Endothelial cell of umbilical vein (primary cell): ENCODE data around the gene ADD2. TPM values are rescaled to one million over a fixed set of nuclear protein-coding genes. Genes with fewer than 3 reads are reported as not detected.

Source experiments
- BruUV-seq: library from RNA; stranded (reverse); fragments of 400-500 nt; replicated peaks from 2 replicates; lab custom pipeline; 2021; lab: Mats Ljungman, UMichigan
- CTCF ChIA-PET: fragments of 300-600, 350-600 bp; sonication (Branson Sonifier 250); formaldehyde crosslinking; loops from one replicate; lab custom pipeline; 2021; ENCODE audit warnings: antibody characterized with exemption, inconsistent platforms; lab: Charles Lee
- POLR2A ChIA-PET: fragments of 300-600, 350-600 bp; sonication (Branson Sonifier 250); formaldehyde crosslinking; loops from one replicate; lab custom pipeline; 2021; ENCODE audit warnings: antibody characterized with exemption, inconsistent platforms; lab: Charles Lee
- DNase-seq: peaks from one replicate; pipeline ENCODE4 v3.0.0-alpha.2; 2011; ENCODE audit warnings: low read depth, low spot score
- FAIRE-seq: peaks from 2 replicates; lab custom pipeline; 2011; peaks lifted over from hg19 to GRCh38; lab: Jason Lieb, UNC
- H2AFZ ChIP-seq: 2 replicates; pipeline ENCODE4 v1.6.0; 2012; ENCODE audit warnings: low read depth, low read length, control low read depth, inconsistent platforms
- H3K27ac ChIP-seq: 2 replicates; pipeline ENCODE4 v1.5.1; 2011; ENCODE audit warnings: low read depth, mild to moderate bottlenecking, control low read depth, low read length, moderate library complexity; ENCODE audit not compliant: insufficient read depth
- H3K27me3 ChIP-seq, 2 experiments: 2 replicates each; pipeline versions ENCODE4 v1.6.0 to v1.6.1; 2011; ENCODE audit warnings: low read length in 2 of 2, mixed read lengths in 1 of 2; ENCODE audit not compliant: control insufficient read depth in 2 of 2, insufficient read depth in 2 of 2
- H3K36me3 ChIP-seq, 2 experiments: 2 replicates in 1 of 2; 3 replicates in 1 of 2; pipeline ENCODE4 v1.5.1; 2011; ENCODE audit warnings: low read length in 2 of 2, mild to moderate bottlenecking in 1 of 2, moderate library complexity in 1 of 2; ENCODE audit not compliant: control insufficient read depth in 2 of 2, insufficient read depth in 2 of 2; ENCODE audit errors: extremely low read depth in 1 of 2
- H3K4me1 ChIP-seq: 3 replicates; pipeline ENCODE4 v1.5.1; 2011; ENCODE audit warnings: mild to moderate bottlenecking, low read length; ENCODE audit not compliant: control insufficient read depth, insufficient read depth; ENCODE audit errors: extremely low read depth
- H3K4me2 ChIP-seq: 2 replicates; pipeline ENCODE4 v1.6.1; 2011; ENCODE audit warnings: low read length, control low read depth, mixed read lengths; ENCODE audit not compliant: insufficient read depth
- H3K4me3 ChIP-seq, 3 experiments: fragments of 200-600 bp in 1 of 3; sonication (generic), shearing (Covaris generic) in 1 of 3; replicated peaks in 1 of 3; 2 replicates each; pipeline ENCODE4 v1.5.1; 2011 to 2016; ENCODE audit warnings: control low read depth in 3 of 3, low read length in 3 of 3, mild to moderate bottlenecking in 2 of 3, inconsistent platforms in 1 of 3, low read depth in 1 of 3, moderate library complexity in 1 of 3; ENCODE audit not compliant: insufficient read depth in 1 of 3
- H3K79me2 ChIP-seq: 2 replicates; pipeline ENCODE4 v1.6.0; 2012; ENCODE audit warnings: low read length, inconsistent platforms; ENCODE audit not compliant: control insufficient read depth, insufficient read depth
- H3K9ac ChIP-seq: replicated peaks from 2 replicates; pipeline ENCODE3; 2011; ENCODE audit warnings: low read length, control low read depth; ENCODE audit not compliant: insufficient read depth; ENCODE audit errors: extremely low read depth
- H3K9me1 ChIP-seq: replicated peaks from 3 replicates; pipeline ENCODE4 v1.6.0; 2011; ENCODE audit warnings: mild to moderate bottlenecking, low read length; ENCODE audit not compliant: control insufficient read depth, insufficient read depth; ENCODE audit errors: extremely low read depth
- H3K9me3 ChIP-seq: replicated peaks from 2 replicates; pipeline ENCODE4 v1.5.1; 2012; ENCODE audit warnings: low read length, inconsistent platforms; ENCODE audit not compliant: control insufficient read depth, insufficient read depth
- H4K20me1 ChIP-seq: replicated peaks from 2 replicates; pipeline ENCODE3; 2011; ENCODE audit warnings: mild to moderate bottlenecking, low read length; ENCODE audit not compliant: control insufficient read depth, insufficient read depth; ENCODE audit errors: extremely low read depth
- EZH2 ChIP-seq: IDR thresholded peaks from 2 replicates; pipeline ENCODE4 v1.6.1; 2012; ENCODE audit warnings: borderline replicate concordance, low read depth, mild to moderate bottlenecking, moderate library complexity, low read length, inconsistent platforms; ENCODE audit not compliant: severe bottlenecking
- FOS ChIP-seq: IDR thresholded peaks from 2 replicates; pipeline ENCODE4 v1.6.1; 2011; ENCODE audit warnings: mild to moderate bottlenecking, low read length, moderate library complexity, borderline replicate concordance; ENCODE audit not compliant: insufficient read depth
- JUN ChIP-seq: IDR thresholded peaks from 2 replicates; pipeline ENCODE4 v1.6.1; 2011; ENCODE audit warnings: borderline replicate concordance, low read depth; ENCODE audit not compliant: insufficient read length, insufficient read depth
- MYC ChIP-seq: IDR thresholded peaks from one replicate; pipeline ENCODE4 v1.6.1; 2011; ENCODE audit warnings: mild to moderate bottlenecking, low read depth, low read length
- POLR2A ChIP-seq: IDR thresholded peaks from 2 replicates; pipeline ENCODE4 v1.6.1; 2012; ENCODE audit warnings: low read depth, mild to moderate bottlenecking, control low read depth, low read length
- POLR2AphosphoS5 ChIP-seq: IDR thresholded peaks from 2 replicates; pipeline ENCODE4 v1.6.1; 2012; ENCODE audit warnings: low read depth, mild to moderate bottlenecking, control low read depth, low read length, moderate library complexity; ENCODE audit not compliant: insufficient read depth
- dilution Hi-C: fragments of 300-500 bp; cut with MboI; formaldehyde crosslinking; loops from one replicate; pipeline ENCODE4 v1.15.0; 2019; ENCODE audit warnings: low sequenced_read_pairs; ENCODE audit not compliant: extremely low pct_ligation_motif_present
- intact Hi-C: fragments of 100-400 bp; cut with micrococcal nuclease; formaldehyde crosslinking; loops from one replicate; pipeline ENCODE4 v1.10.0; 2022
- polyA plus RNA-seq, 4 experiments: library from polyadenylated mRNA; depleted of rRNA in 3 of 4; stranded (reverse) in 3 of 4; unstranded in 1 of 4; fragments of >200 nt; gene quantifications; 2 replicates each; pipeline versions ENCODE4 v1.2.1 to v1.2.3, GENCODE V29; 2011 to 2012; ENCODE audit warnings: missing spikeins in 1 of 4
- total RNA-seq: library from RNA; stranded (reverse); gene quantifications from 2 replicates; pipeline ENCODE4 v1.2.3, GENCODE V29; 2021
- TF ChIP-seq, protein P1 (sequence below), 2 donors: IDR thresholded peaks; 1 replicate in 1 of 2; 2 replicates in 1 of 2; pipeline ENCODE4 v1.5.1; 2011; ENCODE audit warnings: low read length in 2 of 2, mild to moderate bottlenecking in 2 of 2, moderate library complexity in 2 of 2, control low read depth in 1 of 2, inconsistent platforms in 1 of 2, low read depth in 1 of 2; ENCODE audit not compliant: insufficient read depth in 1 of 2; ENCODE audit errors: extremely low read depth in 1 of 2

ADD2 gene
- total and polyA plus RNA-seq, 2 donors (not counting 3 experiments of a cell fraction or from before 2014, with no cell fraction given) = 0.17 TPM; not detected in 1

DNA sequence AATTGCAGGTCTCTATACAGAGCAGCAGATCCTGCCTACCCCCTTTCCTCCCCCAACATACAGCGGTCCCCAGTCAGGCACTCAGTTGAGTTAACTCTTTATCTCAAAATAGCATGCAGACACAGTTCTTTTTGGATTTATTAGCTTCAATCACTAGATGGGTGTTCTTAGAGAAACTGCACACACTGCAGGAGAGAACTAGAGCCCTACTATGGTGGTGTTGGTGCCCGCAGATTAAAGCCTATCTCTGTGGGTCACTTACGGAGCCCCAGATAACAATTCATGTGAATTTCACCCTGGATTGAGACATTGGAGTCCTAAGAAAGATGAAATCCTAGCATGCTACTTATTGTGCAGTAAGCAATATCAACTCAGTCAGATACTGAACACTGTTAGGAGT lies 11.9 kb downstream of the ADD2 start:
- no TSS peak for BruUV-seq
- H4K20me1 ChIP-seq = no peaks in the 10 kb centered on the region

DNA sequence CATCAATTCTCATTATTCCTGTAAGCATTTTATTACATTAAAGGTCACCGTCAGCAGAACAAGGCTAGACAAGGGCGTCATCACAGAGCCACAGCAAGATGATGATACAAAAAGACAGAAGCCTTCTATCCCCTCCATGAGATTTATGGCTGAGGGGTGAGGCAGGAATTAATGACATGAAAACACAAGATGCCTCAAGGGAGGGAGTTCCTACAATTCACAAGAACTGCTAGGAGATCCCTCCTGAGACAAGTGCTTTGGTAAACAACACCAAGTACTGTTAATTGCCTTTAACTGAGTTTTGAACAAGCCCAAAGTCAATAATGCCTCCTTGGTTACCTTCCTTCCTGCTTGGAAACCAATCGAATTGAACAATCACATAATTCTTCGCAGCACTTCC lies 14.1 kb downstream of the ADD2 start:
- dilution Hi-C loops = no loop called here

More for the DNA sequence above, 11.9 kb downstream of the ADD2 start:
- intact Hi-C loops (no loop called here), dilution Hi-C loops (no loop called here)
- CTCF ChIA-PET = no interaction called here
- Histone ChIP-seq H3K4me2 (no peak overlapping the region), H3K27ac (no peak overlapping the region), H3K4me1 (no peaks in the 10 kb centered on the region), H3K9ac (no peak overlapping the region), H2AFZ (no peak overlapping the region), H3K79me2 (no peaks in the 10 kb centered on the region), H3K36me3 (no peaks in the 10 kb centered on the region), H3K9me3 (no peaks in the 10 kb centered on the region), H3K4me3 (no peak overlapping the region), H3K9me1 (no peaks in the 10 kb centered on the region), H3K27me3 (peaks cover 12 to 15% of the 10 kb centered on the region in 2 experiments)
- FAIRE-seq (no peak), DNase-seq (no peak)
- no peak for TF ChIP-seq EZH2
- TF ChIP-seq POLR2AphosphoS5 = no peak
- TF ChIP-seq, protein P1, sequence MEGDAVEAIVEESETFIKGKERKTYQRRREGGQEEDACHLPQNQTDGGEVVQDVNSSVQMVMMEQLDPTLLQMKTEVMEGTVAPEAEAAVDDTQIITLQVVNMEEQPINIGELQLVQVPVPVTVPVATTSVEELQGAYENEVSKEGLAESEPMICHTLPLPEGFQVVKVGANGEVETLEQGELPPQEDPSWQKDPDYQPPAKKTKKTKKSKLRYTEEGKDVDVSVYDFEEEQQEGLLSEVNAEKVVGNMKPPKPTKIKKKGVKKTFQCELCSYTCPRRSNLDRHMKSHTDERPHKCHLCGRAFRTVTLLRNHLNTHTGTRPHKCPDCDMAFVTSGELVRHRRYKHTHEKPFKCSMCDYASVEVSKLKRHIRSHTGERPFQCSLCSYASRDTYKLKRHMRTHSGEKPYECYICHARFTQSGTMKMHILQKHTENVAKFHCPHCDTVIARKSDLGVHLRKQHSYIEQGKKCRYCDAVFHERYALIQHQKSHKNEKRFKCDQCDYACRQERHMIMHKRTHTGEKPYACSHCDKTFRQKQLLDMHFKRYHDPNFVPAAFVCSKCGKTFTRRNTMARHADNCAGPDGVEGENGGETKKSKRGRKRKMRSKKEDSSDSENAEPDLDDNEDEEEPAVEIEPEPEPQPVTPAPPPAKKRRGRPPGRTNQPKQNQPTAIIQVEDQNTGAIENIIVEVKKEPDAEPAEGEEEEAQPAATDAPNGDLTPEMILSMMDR (IDR thresholded peaks at IDR 0.05; ENCODE audit: extremely low read depth in 1 of 2, insufficient read depth in 1 of 2, low read depth in 1 of 2, low read length in 2 of 2) = no peak
- TF ChIP-seq JUN = no peak
- TF ChIP-seq MYC = no peak
- POLR2A ChIA-PET = no interaction called here

More for the DNA sequence above, 14.1 kb downstream of the ADD2 start:
- FAIRE-seq = no peak
- Histone ChIP-seq H3K9ac (no peak overlapping the region), H3K9me1 (no peaks in the 10 kb centered on the region), H3K79me2 (no peaks in the 10 kb centered on the region), H3K4me3 (no peak overlapping the region), H3K9me3 (no peaks in the 10 kb centered on the region), H3K36me3 (no peaks in the 10 kb centered on the region), H4K20me1 (no peaks in the 10 kb centered on the region), H3K4me1 (no peaks in the 10 kb centered on the region), H3K27ac (no peak overlapping the region), H3K4me2 (no peak overlapping the region), H3K27me3 (peaks cover 11 to 22% of the 10 kb centered on the region in 2 experiments), H2AFZ (no peak overlapping the region)
- intact Hi-C loops = no loop called here
- ChIA-PET POLR2A (no interaction called here), CTCF (no interaction called here)
- no peak for TF ChIP-seq POLR2A
- no peak for TF ChIP-seq FOS
- BruUV-seq = no TSS peak
- DNase-seq = no peak
